Caco-2 (cell line): ENCODE data around the gene DUOXA1. TPM values are rescaled to one million over a fixed set of nuclear protein-coding genes. Genes with fewer than 3 reads are reported as not detected.

Experiments used
- BruUV-seq: library from RNA; stranded (reverse); fragments of 400-500 nt; replicated peaks from 2 replicates; lab custom pipeline; 2021; lab: Mats Ljungman, UMichigan
- CTCF ChIA-PET: fragments of 300-600 bp; sonication (Branson Sonifier 250); formaldehyde crosslinking; loops from one replicate; lab custom pipeline; 2022; ENCODE audit warnings: antibody characterized with exemption; lab: Charles Lee
- POLR2A ChIA-PET: fragments of 300-600 bp; sonication (Branson Sonifier 250); formaldehyde crosslinking; loops from one replicate; lab custom pipeline; 2022; ENCODE audit warnings: antibody characterized with exemption; lab: Charles Lee
- DNase-seq, 2 experiments: peaks; one replicate each; pipeline versions ENCODE4 v3.0.0 to v3.0.0-alpha.2; 2020 to 2022
- H3K27me3 ChIP-seq: replicated peaks from 2 replicates; pipeline ENCODE4 v1.6.0; 2011; ENCODE audit warnings: low read length; ENCODE audit not compliant: control insufficient read depth, insufficient read depth
- H3K36me3 ChIP-seq: 2 replicates; pipeline ENCODE4 v1.5.1; 2011; ENCODE audit warnings: low read length; ENCODE audit not compliant: control insufficient read depth, insufficient read depth
- H3K4me1 ChIP-seq: fragments of 250-450 bp; sonication (Bioruptor Pico); 2 replicates; pipeline ENCODE4 v1.5.1; 2020; ENCODE audit warnings: mild to moderate bottlenecking
- H3K4me3 ChIP-seq: 2 replicates; pipeline ENCODE4 v1.5.1; 2011; ENCODE audit warnings: low read depth, mild to moderate bottlenecking, control low read depth, low read length
- H3K9me3 ChIP-seq: fragments of 250-450 bp; sonication (Bioruptor Pico); 2 replicates; pipeline ENCODE4 v1.5.1; 2020; ENCODE audit warnings: mild to moderate bottlenecking, moderate library complexity
- H3K27ac Mint-ChIP-seq: one replicate; pipeline ENCODE4 v1.8.0; 2022; ENCODE audit warnings: mixed read lengths; ENCODE audit not compliant: unreplicated experiment
- H3K27me3 Mint-ChIP-seq: one replicate; pipeline ENCODE4 v1.8.0; 2022; ENCODE audit warnings: mixed read lengths; ENCODE audit not compliant: insufficient read depth, unreplicated experiment
- H3K36me3 Mint-ChIP-seq: one replicate; pipeline ENCODE4 v1.8.0; 2022; ENCODE audit warnings: mild to moderate bottlenecking, mixed read lengths; ENCODE audit not compliant: insufficient read depth, unreplicated experiment
- H3K4me1 Mint-ChIP-seq: one replicate; pipeline ENCODE4 v1.8.0; 2022; ENCODE audit warnings: low read depth, mixed read lengths; ENCODE audit not compliant: unreplicated experiment
- H3K4me3 Mint-ChIP-seq: one replicate; pipeline ENCODE4 v1.8.0; 2022; ENCODE audit warnings: mild to moderate bottlenecking, moderate library complexity, mixed read lengths; ENCODE audit not compliant: unreplicated experiment
- H3K9me3 Mint-ChIP-seq: one replicate; pipeline ENCODE4 v1.8.0; 2022; ENCODE audit warnings: mixed read lengths; ENCODE audit not compliant: unreplicated experiment
- intact Hi-C: fragments of 100-400 bp; cut with micrococcal nuclease; formaldehyde crosslinking; loops from one replicate; pipeline ENCODE4 v1.10.0; 2022; ENCODE audit not compliant: unreplicated experiment
- total RNA-seq: library from RNA; stranded (reverse); gene quantifications from 2 replicates; pipeline ENCODE4 v1.2.3, GENCODE V29; 2022
- TF ChIP-seq, protein P1 (sequence below), 2 experiments: fragments of 200-600 bp in 1 of 2; IDR thresholded peaks; 1 replicate in 1 of 2; 2 replicates in 1 of 2; pipeline versions ENCODE4 v1.5.1 to v1.8.0; 2011 to 2022; ENCODE audit warnings: antibody characterized with exemption in 1 of 2, control low read depth in 1 of 2, inconsistent platforms in 1 of 2, low read depth in 1 of 2, low read length in 1 of 2, mild to moderate bottlenecking in 1 of 2, moderate library complexity in 1 of 2; ENCODE audit not compliant: insufficient read depth in 1 of 2, severe bottlenecking in 1 of 2, unreplicated experiment in 1 of 2

DUOXA1 gene
- total RNA-seq, 1 experiment from 2014 or later: not detected

DNA sequence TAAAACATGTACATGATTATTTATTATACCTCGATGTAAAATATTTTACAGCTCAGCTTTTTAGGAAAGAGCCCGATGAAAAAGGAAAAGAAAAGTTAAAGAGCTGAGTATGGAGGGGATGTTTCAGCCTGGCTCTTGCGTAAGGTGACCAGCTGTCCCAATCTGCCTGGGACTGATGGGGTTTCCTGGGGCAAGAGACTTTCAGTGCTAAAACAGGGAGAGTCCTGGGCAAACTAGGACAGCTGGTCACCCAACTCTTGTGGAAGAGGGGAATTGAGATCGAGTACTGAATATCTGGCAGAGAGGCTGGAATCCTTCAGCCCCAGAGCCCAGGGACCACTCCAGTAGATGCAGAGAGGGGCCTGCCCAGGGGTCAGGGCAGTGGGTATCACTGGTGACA, 36.7 kb downstream of the DUOXA1 start:
- H3K9me3 Mint-ChIP-seq: no peaks in the 10 kb centered on the region
- BruUV-seq: no TSS peak
- Histone ChIP-seq H3K9me3 (no peaks in the 10 kb centered on the region), H3K4me3 (no peak overlapping the region), H3K36me3 (no peaks in the 10 kb centered on the region), H3K27me3 (no peaks in the 10 kb centered on the region), H3K4me1 (peaks cover 35% of the 10 kb centered on the region)
- no peak for DNase-seq
- no peaks in the 10 kb centered on the region for H3K27me3 Mint-ChIP-seq
- H3K27ac Mint-ChIP-seq: no peak overlapping the region
- TF ChIP-seq, protein P1, sequence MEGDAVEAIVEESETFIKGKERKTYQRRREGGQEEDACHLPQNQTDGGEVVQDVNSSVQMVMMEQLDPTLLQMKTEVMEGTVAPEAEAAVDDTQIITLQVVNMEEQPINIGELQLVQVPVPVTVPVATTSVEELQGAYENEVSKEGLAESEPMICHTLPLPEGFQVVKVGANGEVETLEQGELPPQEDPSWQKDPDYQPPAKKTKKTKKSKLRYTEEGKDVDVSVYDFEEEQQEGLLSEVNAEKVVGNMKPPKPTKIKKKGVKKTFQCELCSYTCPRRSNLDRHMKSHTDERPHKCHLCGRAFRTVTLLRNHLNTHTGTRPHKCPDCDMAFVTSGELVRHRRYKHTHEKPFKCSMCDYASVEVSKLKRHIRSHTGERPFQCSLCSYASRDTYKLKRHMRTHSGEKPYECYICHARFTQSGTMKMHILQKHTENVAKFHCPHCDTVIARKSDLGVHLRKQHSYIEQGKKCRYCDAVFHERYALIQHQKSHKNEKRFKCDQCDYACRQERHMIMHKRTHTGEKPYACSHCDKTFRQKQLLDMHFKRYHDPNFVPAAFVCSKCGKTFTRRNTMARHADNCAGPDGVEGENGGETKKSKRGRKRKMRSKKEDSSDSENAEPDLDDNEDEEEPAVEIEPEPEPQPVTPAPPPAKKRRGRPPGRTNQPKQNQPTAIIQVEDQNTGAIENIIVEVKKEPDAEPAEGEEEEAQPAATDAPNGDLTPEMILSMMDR (IDR thresholded peaks at IDR 0.05; ENCODE audit: insufficient read depth in 1 of 2, low read depth in 1 of 2, low read length in 1 of 2, severe bottlenecking in 1 of 2, unreplicated experiment in 1 of 2): no peak
- no peak overlapping the region for H3K4me3 Mint-ChIP-seq
- intact Hi-C loops: no loop called here
- H3K36me3 Mint-ChIP-seq: no peaks in the 10 kb centered on the region
- ChIA-PET POLR2A (no interaction called here), CTCF (interaction anchor here (2.4 kb wide), 1 partner anchor 25 kb away, joined by 11 read pairs; no protein-coding TSS in a partner anchor)
- peaks cover 21% of the 10 kb centered on the region for H3K4me1 Mint-ChIP-seq

DNA sequence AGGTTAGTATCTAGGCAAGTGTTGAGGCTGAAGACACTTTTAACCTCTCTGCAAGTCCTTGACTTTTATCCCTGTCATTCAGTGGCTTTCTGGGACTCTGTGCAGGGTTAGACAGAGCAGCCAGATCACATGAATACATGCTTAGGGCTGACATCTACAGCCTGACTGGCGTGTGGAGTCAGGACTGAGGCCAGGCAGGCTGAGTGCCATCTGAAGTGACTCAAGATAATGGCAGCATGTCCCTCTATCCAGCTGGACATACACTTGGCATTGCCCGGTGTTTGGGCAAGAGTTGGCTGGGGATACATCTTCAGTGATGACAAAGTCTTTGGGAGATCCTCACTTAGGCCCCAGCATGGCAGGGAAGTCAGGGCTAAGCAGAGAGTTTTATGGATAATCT, 38.1 kb downstream of the DUOXA1 start:
- no peak overlapping the region for H3K4me3 Mint-ChIP-seq
- BruUV-seq: TSS peak; percentile 86
- ChIA-PET POLR2A (no interaction called here), CTCF (interaction anchor here (2.4 kb wide), 1 partner anchor 26 kb away, joined by 11 read pairs; no protein-coding TSS in a partner anchor)
- H3K36me3 Mint-ChIP-seq: no peaks in the 10 kb centered on the region
- H3K9me3 Mint-ChIP-seq: no peaks in the 10 kb centered on the region
- intact Hi-C loops: no loop called here
- peak overlapping the region; percentile 59 for H3K27ac Mint-ChIP-seq
- Histone ChIP-seq H3K27me3 (no peaks in the 10 kb centered on the region), H3K4me1 (peaks cover 41% of the 10 kb centered on the region), H3K4me3 (no peak overlapping the region), H3K36me3 (no peaks in the 10 kb centered on the region), H3K9me3 (no peaks in the 10 kb centered on the region)
- TF ChIP-seq, protein P1 (IDR thresholded peaks at IDR 0.05; ENCODE audit: insufficient read depth in 1 of 2, low read depth in 1 of 2, low read length in 1 of 2, severe bottlenecking in 1 of 2, unreplicated experiment in 1 of 2): no peak
- DNase-seq: no peak
- no peaks in the 10 kb centered on the region for H3K27me3 Mint-ChIP-seq
- H3K4me1 Mint-ChIP-seq: peaks cover 21% of the 10 kb centered on the region

DNA sequence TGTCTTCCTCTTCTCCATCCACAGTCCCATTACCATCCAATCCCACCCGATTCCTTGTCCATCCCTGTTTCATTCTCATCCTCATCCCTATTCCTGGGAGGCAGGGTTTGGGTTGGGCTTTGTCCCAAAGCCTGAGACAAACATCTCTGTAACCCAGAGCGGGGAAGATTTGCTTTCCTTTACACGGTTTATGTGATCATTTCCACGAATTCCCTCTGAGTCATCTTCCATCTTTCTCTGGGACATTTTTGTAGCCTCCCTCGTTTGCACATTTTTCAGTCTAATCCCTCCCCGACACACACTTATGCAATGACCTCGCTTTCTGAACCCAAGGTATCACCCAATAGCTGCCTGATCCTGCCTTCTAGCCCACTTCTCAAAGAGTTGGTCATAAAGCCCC, 38.5 kb downstream of the DUOXA1 start:
- Mint-ChIP-seq H3K4me1 (peaks cover 21% of the 10 kb centered on the region), H3K4me3 (peak overlapping the region; percentile 14), H3K27ac (peak overlapping the region; percentile 59), H3K9me3 (no peaks in the 10 kb centered on the region), H3K36me3 (no peaks in the 10 kb centered on the region), H3K27me3 (no peaks in the 10 kb centered on the region)
- DNase-seq: peak in 1 of 2 experiments; percentile 45
- Histone ChIP-seq H3K27me3 (no peaks in the 10 kb centered on the region), H3K36me3 (no peaks in the 10 kb centered on the region), H3K4me1 (peaks cover 41% of the 10 kb centered on the region), H3K4me3 (no peak overlapping the region), H3K9me3 (no peaks in the 10 kb centered on the region)
- POLR2A ChIA-PET: no interaction called here
- TF ChIP-seq, protein P1 (IDR thresholded peaks at IDR 0.05; ENCODE audit: insufficient read depth in 1 of 2, low read depth in 1 of 2, low read length in 1 of 2, severe bottlenecking in 1 of 2, unreplicated experiment in 1 of 2): no peak
- BruUV-seq: no TSS peak
- CTCF ChIA-PET: interaction anchor here (2.4 kb wide), 1 partner anchor 27 kb away, joined by 11 read pairs; no protein-coding TSS in a partner anchor
- intact Hi-C loops: no loop called here
